Transverse colon (tissue), 4 donors: ENCODE measurements around the gene TOR4A.

Source experiments
- EP300 ChIP-seq: sonication (generic); formaldehyde crosslinking; IDR thresholded peaks from one replicate; pipeline ENCODE4 v1.6.1; 2017; ENCODE audit warnings: antibody characterized with exemption, low read depth
- POLR2A ChIP-seq: fragments of 450-650 bp; IDR thresholded peaks from one replicate; pipeline ENCODE4 v1.6.1; 2016; ENCODE audit warnings: antibody characterized with exemption, mild to moderate bottlenecking, moderate library complexity
- POLR2AphosphoS5 ChIP-seq, 3 donors: sonication (generic); formaldehyde crosslinking; IDR thresholded peaks; one replicate each; pipeline ENCODE4 v1.6.1; 2016; ENCODE audit warnings: antibody characterized with exemption in 3 of 3
- TF ChIP-seq, protein P1 (sequence below), 5 experiments: fragments of 200-600 bp in 3 of 5; fragments of 450-650 bp in 2 of 5; sonication (generic) in 3 of 5; IDR thresholded peaks; 1 replicate in 2 of 5; 2 replicates in 3 of 5; pipeline ENCODE4 v1.5.1; 2016 to 2017; ENCODE audit warnings: antibody characterized with exemption in 5 of 5, inconsistent platforms in 3 of 5, mild to moderate bottlenecking in 2 of 5, moderate library complexity in 1 of 5

- TF ChIP-seq, protein P1, sequence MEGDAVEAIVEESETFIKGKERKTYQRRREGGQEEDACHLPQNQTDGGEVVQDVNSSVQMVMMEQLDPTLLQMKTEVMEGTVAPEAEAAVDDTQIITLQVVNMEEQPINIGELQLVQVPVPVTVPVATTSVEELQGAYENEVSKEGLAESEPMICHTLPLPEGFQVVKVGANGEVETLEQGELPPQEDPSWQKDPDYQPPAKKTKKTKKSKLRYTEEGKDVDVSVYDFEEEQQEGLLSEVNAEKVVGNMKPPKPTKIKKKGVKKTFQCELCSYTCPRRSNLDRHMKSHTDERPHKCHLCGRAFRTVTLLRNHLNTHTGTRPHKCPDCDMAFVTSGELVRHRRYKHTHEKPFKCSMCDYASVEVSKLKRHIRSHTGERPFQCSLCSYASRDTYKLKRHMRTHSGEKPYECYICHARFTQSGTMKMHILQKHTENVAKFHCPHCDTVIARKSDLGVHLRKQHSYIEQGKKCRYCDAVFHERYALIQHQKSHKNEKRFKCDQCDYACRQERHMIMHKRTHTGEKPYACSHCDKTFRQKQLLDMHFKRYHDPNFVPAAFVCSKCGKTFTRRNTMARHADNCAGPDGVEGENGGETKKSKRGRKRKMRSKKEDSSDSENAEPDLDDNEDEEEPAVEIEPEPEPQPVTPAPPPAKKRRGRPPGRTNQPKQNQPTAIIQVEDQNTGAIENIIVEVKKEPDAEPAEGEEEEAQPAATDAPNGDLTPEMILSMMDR (IDR thresholded peaks at IDR 0.05) = no peak
- no peak for TF ChIP-seq POLR2A
- TF ChIP-seq EP300 = no peak
- TF ChIP-seq POLR2AphosphoS5 (IDR thresholded peaks at IDR 0.05) = no peak
Observed at GRCh38 chr9:137232510-137232909, 45.0 kb upstream of the TOR4A start.
